Parathyroid adenoma (tissue), 2 donors: ENCODE data around the gene PREX1.

Experiments
- H2AFZ ChIP-seq: fragments of 300-600 bp; sonication (generic); one replicate; pipeline ENCODE4 v1.7.0; 2017; ENCODE audit warnings: antibody characterized with exemption, mild to moderate bottlenecking
- H3K27ac ChIP-seq: fragments of 300-600 bp; sonication (generic); one replicate; pipeline ENCODE4 v1.7.0; 2017
- H3K27me3 ChIP-seq: fragments of 300-600 bp; sonication (generic); one replicate; pipeline ENCODE4 v1.7.0; 2017; ENCODE audit warnings: low read length; ENCODE audit not compliant: control insufficient read depth, insufficient read depth
- H3K36me3 ChIP-seq: fragments of 300-600 bp; sonication (generic); one replicate; pipeline ENCODE4 v1.7.0; 2017; ENCODE audit warnings: low read length; ENCODE audit not compliant: control insufficient read depth, insufficient read depth
- H3K4me1 ChIP-seq: fragments of 300-600 bp; sonication (generic); one replicate; pipeline ENCODE4 v1.7.0; 2017; ENCODE audit warnings: control low read depth
- H3K4me2 ChIP-seq: fragments of 300-600 bp; sonication (generic); one replicate; pipeline ENCODE4 v1.7.0; 2017; ENCODE audit warnings: low read length
- H3K4me3 ChIP-seq: fragments of 300-600 bp; sonication (generic); one replicate; pipeline ENCODE4 v1.7.0; 2017; ENCODE audit warnings: low read depth, low read length
- H3K79me2 ChIP-seq: fragments of 300-600 bp; sonication (generic); one replicate; pipeline ENCODE4 v1.7.0; 2017; ENCODE audit warnings: control low read depth
- H3K9ac ChIP-seq: fragments of 300-600 bp; sonication (generic); one replicate; pipeline ENCODE4 v1.7.0; 2017; ENCODE audit warnings: mild to moderate bottlenecking
- H3K9me3 ChIP-seq: fragments of 300-600 bp; sonication (generic); one replicate; pipeline ENCODE4 v1.7.0; 2017; ENCODE audit warnings: low read length; ENCODE audit not compliant: control insufficient read depth
- TF ChIP-seq, protein P1 (sequence below): fragments of 300-600 bp; sonication (generic); IDR thresholded peaks from one replicate; pipeline ENCODE4 v1.7.0; 2017; ENCODE audit warnings: antibody characterized with exemption, mild to moderate bottlenecking
- donor health status: primary hyperparathyroidism.

Gene PREX1

DNA sequence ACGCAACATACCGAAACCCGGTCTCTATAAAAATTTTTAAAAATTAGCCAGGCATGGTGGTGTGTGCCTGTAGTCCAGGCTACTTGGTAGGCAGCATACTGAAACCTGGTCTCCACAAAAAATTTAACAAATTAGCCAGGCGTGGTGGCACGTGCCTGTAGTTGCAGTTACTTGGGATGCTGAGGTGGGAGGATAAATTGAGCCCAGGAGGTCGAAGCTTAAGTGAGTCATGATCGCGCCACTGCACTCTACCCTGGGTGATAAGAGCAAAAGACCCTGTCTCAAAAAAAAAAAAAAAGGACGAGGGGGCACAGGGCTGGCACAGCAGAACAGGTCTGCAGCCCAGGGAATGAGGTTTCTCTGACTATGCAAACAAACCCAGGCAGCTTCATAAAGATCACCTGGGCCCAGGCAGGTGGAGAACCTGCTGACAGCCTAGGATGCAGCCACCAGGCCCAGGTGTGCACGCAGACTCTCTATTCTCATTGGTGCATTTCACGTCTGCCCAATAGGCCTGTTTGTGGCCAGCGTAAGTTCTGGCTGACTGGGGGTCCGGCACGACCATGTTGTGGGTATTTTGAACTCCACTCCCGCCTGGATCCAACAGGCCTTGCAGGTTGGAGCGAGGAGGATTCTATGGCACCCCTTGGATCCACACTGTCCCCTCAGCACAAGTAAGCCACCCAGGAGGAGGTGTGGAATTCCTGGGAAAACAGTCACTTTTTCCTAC, 204.5 kb downstream of the PREX1 start:
- Histone ChIP-seq H3K27me3 (no peaks in the 10 kb centered on the region), H3K79me2 (no peaks in the 10 kb centered on the region), H3K27ac (no peak overlapping the region), H3K4me2 (no peak overlapping the region), H3K9ac (no peak overlapping the region), H3K4me1 (peaks cover 9% of the 10 kb centered on the region), H3K9me3 (no peaks in the 10 kb centered on the region), H3K4me3 (no peak overlapping the region), H2AFZ (no peak overlapping the region), H3K36me3 (no peaks in the 10 kb centered on the region)
- TF ChIP-seq, protein P1, sequence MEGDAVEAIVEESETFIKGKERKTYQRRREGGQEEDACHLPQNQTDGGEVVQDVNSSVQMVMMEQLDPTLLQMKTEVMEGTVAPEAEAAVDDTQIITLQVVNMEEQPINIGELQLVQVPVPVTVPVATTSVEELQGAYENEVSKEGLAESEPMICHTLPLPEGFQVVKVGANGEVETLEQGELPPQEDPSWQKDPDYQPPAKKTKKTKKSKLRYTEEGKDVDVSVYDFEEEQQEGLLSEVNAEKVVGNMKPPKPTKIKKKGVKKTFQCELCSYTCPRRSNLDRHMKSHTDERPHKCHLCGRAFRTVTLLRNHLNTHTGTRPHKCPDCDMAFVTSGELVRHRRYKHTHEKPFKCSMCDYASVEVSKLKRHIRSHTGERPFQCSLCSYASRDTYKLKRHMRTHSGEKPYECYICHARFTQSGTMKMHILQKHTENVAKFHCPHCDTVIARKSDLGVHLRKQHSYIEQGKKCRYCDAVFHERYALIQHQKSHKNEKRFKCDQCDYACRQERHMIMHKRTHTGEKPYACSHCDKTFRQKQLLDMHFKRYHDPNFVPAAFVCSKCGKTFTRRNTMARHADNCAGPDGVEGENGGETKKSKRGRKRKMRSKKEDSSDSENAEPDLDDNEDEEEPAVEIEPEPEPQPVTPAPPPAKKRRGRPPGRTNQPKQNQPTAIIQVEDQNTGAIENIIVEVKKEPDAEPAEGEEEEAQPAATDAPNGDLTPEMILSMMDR = no peak

DNA sequence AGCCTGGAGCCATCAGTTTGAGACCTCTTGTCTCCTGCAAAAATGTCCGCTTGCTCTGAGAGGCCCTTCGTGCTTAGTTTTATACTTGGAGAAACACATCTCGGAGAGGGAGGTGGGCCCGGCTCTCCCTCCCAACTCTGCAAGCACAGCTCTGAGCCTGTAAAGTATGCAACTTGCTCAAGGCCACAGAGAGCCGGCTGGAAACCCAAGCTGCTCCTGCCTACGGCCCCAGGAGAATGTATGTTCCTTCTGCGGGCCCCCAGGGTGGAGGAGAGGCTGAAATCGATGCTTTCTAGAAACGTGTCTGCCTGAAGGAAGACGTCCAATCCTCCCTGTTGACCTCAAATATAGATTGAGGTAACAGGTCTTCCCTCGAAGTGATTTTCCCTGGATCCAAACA, 205.4 kb downstream of the PREX1 start:
- no peaks in the 10 kb centered on the region for H3K79me2 ChIP-seq
- H3K4me2 ChIP-seq = no peak overlapping the region
- no peaks in the 10 kb centered on the region for H3K27me3 ChIP-seq
- H2AFZ ChIP-seq = no peak overlapping the region
- H3K4me1 ChIP-seq = peaks cover 9% of the 10 kb centered on the region
- H3K36me3 ChIP-seq = no peaks in the 10 kb centered on the region
- TF ChIP-seq, protein P1 = no peak
- no peak overlapping the region for H3K27ac ChIP-seq
- H3K9ac ChIP-seq = no peak overlapping the region
- H3K4me3 ChIP-seq = no peak overlapping the region
- H3K9me3 ChIP-seq = no peaks in the 10 kb centered on the region

DNA sequence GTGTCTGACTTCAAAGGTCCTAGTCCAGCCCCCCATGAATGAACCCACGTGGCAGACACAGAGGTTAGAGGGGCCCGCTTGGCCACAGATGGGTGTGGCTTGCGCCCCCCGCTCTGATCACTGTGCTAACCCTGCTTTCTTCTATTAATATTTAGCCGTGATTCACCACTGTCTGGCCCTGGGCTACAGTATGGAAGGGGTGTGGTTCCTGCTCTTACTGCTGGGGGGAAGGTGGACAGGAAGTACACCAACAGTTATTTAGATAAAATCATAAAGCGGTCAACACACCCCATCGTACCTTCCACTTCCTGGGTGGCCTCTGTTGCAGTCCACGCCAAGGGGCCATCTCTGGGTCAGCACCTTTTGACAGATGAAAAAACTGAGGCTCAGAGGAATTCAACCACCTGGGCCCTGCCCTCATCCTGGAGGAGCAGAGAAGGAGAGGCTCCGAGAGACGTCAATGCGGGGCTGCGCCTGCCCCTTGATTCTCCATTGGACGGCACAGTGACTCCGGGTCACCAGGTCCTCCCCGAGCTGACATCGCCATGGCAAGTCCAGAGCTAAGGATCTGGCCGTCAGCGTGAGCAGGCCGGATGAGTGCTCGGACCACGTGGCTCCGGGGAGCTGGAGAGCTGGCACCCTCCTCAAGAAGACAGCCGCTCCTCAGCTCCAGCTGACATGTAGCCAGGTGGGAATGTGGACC, 206.3 kb downstream of the PREX1 start:
- Histone ChIP-seq H3K36me3 (no peaks in the 10 kb centered on the region), H3K4me1 (peaks cover 9% of the 10 kb centered on the region), H3K4me3 (no peak overlapping the region), H3K27ac (no peak overlapping the region), H3K79me2 (no peaks in the 10 kb centered on the region), H2AFZ (peak overlapping the region; percentile 34), H3K27me3 (no peaks in the 10 kb centered on the region), H3K9ac (no peak overlapping the region), H3K9me3 (no peaks in the 10 kb centered on the region), H3K4me2 (peak overlapping the region; percentile 61)
- TF ChIP-seq, protein P1 = no peak

DNA sequence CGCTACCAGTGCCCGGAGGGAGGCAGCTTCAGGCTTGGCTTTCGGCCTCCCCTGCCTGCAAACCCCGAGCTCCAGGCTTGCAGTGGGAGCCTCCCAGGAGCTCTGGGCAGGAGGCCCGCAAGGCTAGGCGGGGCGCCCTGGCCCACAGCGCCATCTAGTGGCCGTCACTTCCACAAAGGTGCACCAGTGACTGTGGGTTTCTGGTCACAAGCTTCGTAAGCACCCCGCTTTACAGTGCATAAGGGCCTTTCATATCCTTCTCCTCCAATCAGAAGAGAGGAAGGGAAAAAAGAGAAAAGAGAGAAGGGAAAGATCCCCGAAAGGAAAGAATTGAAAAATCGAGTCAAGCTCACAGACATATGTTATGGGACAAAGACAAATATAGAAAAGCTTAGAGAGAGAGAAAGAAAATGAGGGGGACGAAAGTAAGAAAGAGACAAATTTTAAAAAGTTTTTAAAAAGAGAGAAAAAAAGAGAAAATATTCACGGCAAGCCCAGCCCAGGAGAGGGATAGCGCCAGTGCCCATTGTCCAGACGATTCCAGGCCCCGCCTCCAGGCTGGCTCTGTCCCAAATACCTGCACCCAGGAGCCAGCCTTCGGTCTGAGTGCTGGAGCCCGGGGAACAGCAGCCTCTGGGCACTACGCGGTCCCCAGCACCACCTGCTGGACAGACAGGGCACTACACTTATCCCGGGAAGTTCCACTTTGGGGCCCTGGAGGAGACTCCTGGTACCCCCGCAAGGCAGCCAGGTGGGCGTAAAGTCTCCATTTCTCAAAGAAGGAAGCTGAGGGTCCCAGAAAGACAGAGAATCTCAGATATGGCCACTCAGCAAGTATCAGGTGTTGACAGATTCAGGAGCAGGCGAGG, 207.1 kb downstream of the PREX1 start:
- Histone ChIP-seq H2AFZ (peak overlapping the region; percentile 34), H3K9ac (no peak overlapping the region), H3K27me3 (no peaks in the 10 kb centered on the region), H3K9me3 (no peaks in the 10 kb centered on the region), H3K4me1 (peaks cover 9% of the 10 kb centered on the region), H3K4me2 (peak overlapping the region; percentile 61), H3K36me3 (no peaks in the 10 kb centered on the region), H3K27ac (no peak overlapping the region), H3K79me2 (no peaks in the 10 kb centered on the region), H3K4me3 (peak overlapping the region; percentile 51)
- TF ChIP-seq, protein P1 = peak; percentile 97
